GM10847 (cell line): Measurements from ENCODE around the gene NR2C2.

ENCODE experiments used
- POLR2A ChIP-seq: IDR thresholded peaks from 2 replicates; pipeline ENCODE4 v1.6.1; 2011; ENCODE audit not compliant: insufficient read length; ENCODE audit errors: extremely low read depth

The NR2C2 gene

DNA sequence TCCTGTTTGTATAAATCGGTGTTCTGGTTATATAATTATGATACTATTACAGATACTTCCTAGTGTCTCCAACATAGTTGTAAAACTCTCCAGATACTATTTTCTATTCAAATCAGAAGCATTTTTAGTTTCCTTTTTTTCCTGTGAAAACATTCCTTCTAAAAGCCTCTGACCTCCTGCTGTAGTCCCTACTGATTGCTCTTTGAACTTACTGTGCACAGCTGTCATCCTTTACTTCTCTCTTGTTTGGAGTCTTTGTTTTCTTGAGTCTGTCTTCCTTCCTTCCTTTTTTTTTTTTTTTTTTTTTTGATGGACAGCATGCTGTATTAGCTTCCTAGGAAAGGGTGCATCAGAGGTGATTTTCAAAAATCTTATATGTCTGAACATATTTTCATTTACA, 28.9 kb downstream of the NR2C2 start:
- TF ChIP-seq POLR2A: no peak

DNA sequence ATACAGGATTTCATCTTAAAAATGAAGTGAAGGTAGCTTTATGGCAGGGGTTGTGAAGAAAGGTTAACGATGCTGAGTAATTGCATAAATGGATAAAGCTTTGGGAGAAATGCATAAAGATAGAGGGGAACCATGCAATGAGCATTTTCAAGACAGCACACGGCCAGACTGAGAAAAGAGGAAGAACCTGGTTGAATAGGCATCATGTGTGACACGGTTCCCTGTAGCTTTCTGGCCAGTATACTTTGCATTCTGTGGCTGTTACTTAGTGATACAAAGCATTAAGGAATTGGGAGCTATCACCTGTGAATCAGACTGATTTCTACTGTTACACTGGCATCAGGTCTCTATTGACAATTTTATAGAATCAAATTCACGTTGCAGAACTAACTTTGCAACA, 33.3 kb downstream of the NR2C2 start:
- no peak for TF ChIP-seq POLR2A

DNA sequence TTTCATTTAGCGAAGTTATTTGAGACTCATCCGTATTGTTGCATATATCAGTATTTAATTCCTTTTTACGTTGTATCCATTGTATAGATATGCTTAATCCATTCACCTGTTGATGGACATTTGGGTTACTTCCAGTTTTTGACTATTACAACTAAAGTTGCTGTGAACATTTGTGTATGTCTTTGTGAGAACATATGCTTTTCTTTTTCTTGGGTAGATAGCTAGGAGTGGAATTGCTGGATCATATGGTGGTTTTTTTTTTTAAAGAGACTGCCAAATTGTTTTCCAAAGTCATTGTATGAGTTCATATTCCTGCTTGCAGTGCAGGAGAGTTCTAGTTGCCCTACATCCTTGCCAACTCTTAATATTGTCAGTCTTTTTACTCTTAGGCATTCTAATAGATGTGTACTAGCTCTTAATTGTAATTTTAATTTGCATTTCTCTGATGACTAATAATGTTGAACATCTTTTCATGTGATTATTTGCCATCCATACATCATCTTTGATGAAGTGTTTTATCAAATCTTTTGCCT, 37.3 kb downstream of the NR2C2 start:
- no peak for TF ChIP-seq POLR2A

DNA sequence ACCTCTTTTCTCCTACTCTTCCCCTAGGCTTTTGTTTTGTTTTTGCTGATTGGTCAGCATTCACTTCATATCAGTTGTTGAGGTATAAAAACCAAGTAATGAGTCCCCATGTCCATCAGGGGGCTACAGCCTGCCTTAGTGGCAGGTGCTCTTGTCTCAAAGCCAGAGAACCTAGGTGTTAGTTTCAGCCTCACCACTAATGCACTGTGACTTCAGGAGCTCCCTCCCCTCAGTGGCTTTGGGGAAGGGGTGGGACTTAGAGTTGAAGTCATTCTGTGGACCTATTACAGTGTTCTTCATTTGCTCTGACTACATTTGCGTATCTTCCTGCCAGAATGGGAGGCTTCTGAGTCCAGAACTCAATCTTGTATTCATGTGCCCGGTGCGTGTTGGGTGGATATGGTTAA, 41.6 kb downstream of the NR2C2 start:
- no peak for TF ChIP-seq POLR2A

DNA sequence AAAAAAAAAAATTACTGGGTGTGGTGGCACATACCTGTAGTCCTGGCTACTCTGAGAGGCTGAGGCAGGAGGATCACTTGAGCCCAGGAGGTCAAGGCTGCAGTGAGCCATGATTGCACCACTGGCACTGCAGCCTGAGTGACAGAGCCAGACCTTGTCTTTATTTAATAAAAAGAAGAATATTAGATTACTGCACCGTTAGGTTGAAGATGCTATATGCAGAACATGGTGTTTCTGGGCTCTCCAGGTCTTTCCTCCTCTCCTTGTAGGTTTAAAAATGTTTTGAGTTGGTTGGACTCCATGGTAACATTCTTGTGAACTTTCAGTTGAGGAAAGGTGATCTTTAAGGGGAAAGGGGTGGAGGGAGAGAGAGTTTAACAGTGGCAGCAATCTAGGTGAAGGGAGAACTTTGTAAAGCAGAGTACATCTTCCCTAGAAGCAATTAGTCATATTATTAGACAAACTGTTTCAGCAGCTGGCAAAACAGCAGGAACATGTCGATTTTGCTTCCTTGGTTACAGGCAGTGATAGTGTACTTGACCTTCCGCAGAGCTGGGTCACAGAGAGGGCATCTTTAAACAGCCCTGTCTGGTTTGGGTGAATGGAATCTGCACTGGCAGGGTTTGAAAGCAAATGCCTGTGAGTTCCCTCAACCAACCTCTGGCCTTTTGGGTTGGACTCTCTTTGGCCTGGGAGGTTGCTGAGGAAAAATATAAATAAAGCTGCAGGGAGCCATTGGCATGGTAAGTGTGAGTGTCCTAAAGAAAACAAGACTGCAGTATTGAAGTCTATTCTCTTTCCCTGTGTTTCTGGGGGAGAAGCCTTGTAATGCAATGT, 42.8 kb downstream of the NR2C2 start:
- no peak for TF ChIP-seq POLR2A

DNA sequence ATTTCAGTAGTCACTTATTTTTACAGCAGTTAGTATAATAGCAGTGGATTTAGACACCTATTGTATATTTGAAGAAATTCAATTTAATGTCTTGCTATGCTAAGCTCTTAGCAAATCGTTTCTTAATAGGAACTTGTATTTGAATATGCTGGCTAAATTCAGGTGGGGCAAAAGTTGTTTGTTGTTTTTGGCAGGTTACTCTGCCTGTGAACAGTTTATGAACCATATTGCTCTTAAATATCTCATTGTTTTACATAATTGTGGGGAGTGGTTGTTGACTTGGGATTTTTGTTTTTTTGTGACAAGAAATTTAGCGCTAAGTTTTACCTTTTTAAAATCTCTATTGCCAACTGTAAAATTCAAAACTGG, 43.4 kb downstream of the NR2C2 start:
- TF ChIP-seq POLR2A: no peak

DNA sequence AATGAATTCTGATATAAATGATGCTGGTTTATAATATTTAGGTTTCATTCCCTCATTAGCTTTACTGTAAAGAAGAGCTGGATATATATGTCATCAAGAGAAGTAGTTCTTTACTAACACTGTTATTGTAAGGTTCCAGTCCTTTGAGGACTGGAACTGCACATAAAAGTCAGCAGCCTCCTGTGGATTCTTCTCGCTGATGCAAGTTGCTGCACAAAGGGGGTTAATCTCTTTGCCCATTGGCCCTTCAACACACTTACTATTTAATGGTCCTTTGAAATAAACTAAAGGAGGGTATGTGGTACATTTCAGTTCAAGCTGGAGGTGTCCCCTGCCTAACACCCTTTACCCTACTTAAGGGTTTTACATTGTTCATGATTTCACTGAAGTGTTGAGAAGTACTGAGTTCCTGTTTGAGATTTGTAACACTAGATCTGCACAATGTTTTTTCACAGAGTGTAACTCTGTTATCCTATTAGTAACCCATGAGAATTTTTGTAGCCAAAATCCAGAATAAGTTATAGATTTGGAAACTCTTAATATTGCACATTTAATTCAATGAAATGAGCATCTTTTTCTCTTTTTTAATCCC, 43.9 kb downstream of the NR2C2 start:
- no peak for TF ChIP-seq POLR2A

DNA sequence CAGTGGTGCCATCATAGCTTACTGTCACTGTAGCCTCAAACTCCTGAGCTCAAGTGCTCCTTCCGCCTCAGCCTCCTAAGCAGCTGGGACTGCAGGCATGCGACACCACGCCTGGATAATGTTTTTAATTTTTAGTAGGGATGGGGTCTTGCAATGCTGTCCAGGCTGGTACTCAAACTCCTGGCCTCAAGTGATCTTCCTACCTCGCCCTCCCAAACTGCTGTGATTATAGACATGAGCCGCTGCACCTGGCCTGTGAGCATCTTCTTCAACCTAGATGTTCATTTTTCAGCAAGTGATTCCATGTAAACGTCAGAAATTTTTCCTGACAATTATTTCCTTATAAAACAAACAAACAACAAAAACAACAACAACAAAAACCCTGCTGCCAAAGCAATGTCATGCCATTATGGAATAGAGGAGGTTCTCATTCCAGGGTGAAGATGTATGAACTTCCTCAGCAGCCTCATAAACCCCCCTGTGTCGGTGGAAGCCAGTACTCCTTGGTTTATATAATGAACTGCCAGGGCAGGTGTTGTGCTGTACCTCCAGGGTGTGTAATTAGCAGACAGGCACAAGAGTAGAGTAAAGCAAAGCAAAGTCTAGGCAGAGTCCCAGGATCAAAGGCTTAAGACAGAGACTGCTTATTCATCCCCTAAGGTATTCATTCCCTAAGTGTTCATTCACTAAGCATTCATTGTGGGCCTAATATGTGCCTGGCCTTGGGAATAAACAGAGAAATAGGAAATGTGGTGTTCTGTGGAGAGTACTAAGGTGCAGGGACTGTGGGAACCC, 44.6 kb downstream of the NR2C2 start:
- TF ChIP-seq POLR2A: no peak

DNA sequence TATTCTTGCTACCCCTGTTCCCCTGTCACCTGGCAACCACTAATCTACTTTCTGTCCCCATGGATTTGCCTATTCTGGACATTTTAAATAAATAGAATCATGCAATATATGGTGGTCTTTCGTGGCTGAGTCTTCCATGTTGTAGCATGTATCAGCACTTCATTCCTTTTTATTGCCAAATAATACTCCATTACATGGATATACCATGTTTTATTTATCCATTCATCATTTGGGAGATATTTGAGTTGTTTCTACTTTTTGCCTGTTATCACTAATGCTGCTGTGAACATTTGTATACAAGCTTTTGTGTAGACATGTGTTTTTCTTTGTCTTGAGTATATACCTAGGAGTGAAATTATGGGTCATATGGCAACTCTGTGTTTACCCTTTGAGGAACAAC, 50.6 kb downstream of the NR2C2 start:
- no peak for TF ChIP-seq POLR2A

DNA sequence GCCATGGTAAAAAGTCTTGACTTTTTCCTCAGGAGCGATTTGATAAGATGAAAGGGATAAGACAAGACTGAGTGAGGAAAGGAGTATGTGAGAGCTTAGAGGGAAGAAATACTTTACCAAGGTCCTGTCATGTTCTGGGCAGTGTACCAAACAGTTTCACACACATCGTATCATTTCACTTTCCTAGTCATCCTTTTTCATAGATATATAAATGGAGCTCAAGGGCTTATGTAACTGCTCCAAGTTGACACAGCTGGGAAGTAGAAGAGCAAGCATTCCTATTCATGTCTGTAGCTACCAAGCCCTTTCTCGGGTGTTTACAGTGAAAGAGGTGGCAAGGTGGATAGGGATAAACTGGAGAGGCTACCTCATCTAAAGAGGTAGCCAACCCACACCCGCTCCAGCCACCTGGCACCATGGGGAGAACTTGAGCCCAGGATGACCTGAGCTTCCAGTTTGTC, 60.3 kb downstream of the NR2C2 start:
- TF ChIP-seq POLR2A: no peak

DNA sequence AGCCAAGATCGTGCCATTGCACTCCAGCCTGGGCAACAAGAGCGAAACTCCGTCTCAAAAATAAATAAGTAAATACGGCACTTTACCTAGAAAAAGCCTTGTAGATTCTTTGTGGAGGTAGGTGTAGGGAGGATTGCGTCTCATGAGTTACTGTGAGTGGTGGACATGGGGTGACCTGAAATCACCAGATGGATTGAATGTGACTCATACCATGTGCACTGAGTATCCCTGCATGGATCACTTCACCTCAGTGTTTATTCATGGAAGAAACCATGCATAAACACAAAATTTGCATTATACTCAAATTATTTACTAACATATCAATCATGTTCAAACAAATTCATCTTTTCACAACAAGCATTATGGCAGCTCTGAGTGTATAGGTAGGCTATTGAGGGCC, 61.8 kb downstream of the NR2C2 start:
- TF ChIP-seq POLR2A: no peak

DNA sequence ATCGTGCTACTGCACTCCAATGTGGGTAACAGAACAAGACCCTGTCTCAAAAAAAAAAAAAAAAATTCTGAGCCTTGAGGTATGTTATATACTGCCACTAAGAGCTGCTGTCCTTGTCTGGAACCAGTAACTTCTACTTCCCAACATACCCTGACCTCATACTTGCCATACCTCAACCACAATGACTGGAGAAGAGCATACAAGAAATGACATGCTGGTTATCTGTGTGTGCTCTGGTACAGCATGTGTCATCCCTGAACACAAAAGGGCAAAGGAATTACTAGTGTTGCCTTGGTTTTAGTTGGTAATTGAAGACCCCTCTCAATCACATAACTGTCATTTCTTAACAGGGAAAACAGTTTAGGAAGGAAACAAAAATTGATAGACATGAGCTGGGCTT, 63.3 kb downstream of the NR2C2 start:
- TF ChIP-seq POLR2A: no peak

DNA sequence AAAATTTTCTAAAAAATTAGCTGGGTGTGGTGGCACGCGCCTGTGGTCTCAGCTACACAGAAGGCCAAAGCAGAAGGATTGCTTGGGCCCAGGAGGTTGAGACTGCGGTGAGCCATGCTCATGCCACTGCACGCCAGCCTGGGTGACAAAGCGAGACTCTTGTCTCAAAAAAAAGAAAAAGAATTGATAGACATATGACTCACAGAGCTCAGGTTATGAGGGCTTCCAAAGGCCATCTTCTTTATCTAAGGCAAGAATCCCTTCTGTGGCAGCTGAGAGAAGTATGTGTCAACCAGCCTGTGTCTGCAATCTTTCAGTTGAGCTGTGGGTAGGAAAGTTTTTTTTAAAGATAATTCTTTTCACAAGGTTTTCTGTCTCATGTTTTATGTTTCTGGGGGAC, 63.8 kb downstream of the NR2C2 start:
- TF ChIP-seq POLR2A: no peak

DNA sequence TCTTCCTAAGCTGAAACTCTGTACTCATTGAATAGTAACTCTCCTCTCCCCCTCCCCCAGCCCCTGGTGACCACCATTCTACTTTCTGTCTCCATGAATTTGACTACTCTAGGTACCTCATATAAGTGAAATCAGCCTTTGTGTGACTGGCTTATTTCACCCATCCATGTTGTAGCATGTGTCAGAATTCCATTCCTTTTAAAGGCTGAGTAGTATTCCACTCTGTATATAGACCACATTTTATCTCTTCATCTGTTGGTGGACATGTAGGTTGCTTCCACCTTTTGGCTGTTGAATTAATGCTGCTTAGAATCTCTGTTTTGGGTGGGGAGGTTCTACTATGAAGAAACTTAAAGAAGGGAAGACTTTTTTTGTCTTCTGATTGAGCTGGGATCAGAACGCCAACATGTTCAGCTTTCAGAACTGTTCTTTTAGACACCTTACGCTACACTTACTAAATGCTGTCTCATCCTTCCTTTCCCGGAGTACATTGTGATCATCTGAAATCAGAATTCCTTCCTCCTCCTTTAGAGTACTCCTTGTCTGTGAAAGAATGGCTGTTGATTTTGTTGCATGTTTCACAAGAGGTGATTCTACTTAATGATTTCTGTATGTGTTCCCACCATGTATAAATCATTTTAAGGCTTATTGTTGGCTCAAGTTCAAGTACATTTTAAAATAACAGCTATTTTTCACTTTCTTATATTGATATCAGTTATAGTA, 67.4 kb downstream of the NR2C2 start:
- no peak for TF ChIP-seq POLR2A

DNA sequence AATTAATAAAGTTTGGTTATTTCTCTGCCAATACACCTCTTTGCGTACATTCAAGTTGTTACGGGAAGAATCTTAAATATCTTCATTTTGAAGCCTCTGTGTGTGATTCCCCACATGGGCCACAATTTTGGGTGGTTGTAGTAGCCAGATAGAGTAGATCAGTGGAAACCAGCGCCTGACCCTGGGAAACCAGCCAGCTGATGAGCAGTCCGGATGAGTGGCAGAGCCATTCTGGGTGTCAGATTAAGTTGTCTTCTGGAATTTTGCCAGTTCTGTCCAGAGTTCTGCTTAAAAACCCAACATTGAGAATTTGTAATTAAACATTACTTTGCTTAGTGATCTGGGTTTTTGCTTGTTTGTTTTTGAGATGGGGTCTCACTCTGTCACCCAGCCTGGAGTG, 68.1 kb downstream of the NR2C2 start:
- TF ChIP-seq POLR2A: no peak
